Epidermal melanocyte (primary cell): ENCODE measurements around the gene ABCA4.
"Not testable (repeated sequence)": the region's sequence is repeated elsewhere in the genome, so short reads cannot be mapped to it uniquely, and the experiment has no call there.

ENCODE experiments used
- DNase-seq: peaks from one replicate; pipeline ENCODE4 v3.0.0; 2011; ENCODE audit warnings: low spot score; ENCODE audit not compliant: insufficient read length

Gene ABCA4

DNA sequence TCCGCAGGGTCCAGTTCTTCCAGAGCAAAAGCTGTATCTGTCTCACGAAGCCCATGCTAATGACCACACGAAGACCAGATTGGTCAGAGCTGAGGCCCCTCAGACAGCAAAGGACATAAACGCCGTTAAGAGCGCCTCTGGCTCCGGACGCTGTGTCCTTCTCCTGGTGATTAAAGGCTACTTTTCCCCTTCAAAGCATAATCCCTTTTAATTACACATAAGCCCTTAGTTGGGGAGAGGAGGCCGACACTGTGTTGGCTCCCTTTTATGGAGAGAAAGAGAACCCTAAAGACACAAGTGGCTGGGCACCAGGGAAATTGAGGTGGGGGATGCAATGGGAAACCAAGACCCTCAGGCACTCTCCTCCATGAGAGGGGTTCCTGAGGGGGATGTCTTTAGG lies at the start of gene ABCA4:
Gene ABCA4 (minus strand): TSS at position 158 of the 400 bp plus-strand sequence. CDS start 103 bp downstream, at position 55.
- DNase-seq: no peak

DNA sequence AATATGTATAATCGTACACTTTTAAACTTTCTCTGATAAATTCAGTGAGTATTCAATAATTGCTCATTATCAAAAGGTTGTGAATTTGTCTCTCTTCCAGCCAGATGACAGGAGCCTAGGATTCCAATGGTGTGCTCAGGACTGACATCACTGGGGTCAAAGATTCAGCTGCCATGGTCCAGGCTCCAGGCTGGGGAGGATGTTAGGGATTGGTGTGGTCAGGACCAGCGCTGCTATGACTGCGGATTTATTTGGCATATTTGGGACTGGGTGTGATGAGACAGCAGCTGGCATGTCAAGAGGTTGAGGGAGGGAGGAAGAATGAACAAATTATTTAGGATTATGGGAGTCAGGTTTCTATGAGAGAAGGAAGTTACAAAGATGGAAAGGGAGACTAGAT lies 48.2 kb upstream of the ABCA4 start:
- DNase-seq: no peak

DNA sequence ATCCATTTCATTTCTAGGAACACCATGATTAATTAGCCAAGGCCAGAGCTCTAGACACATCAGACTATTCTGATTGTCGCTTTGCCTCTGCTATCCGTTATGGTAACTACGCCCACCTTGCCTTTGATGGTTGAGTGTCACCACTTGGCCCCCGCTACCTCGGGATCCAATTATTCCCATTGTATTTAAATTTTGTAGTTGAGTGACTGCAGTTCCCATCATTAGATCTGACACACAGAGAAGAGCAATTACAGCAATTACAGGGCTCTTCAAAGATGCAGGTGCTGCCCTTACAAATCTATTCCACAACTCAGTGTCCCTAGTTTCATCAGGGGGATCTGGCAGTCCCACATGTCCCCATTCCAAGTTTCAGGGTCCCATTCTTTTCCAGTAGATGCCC lies 44.9 kb upstream of the ABCA4 start:
- DNase-seq: no peak

DNA sequence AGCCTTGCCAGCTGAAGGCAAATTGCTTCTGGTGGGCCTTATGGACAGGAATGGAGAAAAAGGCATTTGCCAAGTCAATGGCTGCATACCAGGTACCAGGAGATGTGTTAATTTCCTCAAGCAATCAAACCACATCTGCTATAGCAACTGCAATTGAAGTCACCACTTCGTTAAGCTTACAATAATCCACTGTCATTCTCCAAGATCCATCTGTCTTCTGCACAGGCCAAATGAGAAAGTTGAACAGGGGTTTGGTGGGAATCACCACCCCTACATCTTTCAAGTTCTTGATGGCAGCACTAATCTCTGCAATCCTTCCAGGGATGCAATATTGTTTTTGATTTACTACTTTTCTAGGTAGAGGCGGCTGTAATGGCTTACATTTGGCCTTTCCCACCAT lies 43.9 kb upstream of the ABCA4 start:
- DNase-seq: not testable (repeated sequence)

DNA sequence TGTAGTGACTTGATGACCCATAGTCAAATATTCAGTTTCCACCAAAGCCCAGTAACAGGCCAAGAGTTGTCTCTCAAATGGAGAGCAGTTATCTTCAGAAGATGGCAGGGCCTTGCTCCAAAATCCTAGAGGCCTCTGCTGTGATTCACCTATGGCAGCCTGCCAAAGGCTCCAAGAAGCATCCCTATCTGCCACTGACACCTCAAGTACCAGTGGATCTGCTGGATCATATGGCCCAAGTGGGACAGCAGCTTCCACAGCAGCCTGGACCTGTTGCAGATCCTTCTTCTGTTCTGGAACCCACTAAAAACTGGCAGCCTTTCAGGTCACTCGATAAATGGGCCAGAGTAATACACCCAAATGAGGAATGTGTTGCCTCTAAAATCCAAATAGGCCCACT lies 43.2 kb upstream of the ABCA4 start:
- DNase-seq: not testable (repeated sequence)

DNA sequence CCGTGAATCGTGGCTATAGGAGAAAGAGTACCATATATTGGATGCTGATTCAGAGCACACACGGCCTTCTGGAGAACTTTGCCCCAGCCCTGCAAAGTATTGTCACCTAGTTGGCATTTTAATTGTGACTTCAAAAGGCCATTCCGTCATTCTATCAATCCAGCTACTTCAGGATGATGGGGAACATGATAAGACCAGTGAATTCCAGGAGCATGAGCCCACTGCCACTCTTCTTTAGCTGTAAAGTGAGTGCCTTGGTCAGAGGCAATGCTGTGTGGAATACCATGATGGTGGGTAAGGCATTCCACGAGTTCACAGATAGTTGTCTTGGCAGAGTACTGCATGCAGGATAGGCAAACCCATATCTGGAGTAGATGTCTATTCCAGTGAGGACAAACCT lies 42.3 kb upstream of the ABCA4 start:
- DNase-seq: not testable (repeated sequence)

DNA sequence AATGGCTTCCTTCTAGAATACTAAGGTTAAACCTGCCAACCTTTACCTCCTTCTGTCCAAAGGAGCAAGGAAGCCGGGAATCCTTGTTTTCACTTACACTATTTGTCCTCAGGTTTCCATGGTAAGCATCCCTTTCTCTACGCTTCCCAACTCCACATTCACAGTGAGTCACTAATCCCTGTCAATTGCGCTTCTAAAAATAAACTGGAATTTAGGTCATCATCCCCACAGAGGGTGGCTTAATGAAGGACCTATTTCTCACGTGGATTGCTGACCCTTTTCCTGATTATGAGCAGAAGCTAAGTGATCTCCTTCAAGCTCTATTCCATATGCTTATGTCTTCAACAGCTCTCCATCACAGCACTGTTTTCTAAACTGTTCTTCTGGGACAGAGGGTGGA lies 39.9 kb upstream of the ABCA4 start:
- no peak for DNase-seq

DNA sequence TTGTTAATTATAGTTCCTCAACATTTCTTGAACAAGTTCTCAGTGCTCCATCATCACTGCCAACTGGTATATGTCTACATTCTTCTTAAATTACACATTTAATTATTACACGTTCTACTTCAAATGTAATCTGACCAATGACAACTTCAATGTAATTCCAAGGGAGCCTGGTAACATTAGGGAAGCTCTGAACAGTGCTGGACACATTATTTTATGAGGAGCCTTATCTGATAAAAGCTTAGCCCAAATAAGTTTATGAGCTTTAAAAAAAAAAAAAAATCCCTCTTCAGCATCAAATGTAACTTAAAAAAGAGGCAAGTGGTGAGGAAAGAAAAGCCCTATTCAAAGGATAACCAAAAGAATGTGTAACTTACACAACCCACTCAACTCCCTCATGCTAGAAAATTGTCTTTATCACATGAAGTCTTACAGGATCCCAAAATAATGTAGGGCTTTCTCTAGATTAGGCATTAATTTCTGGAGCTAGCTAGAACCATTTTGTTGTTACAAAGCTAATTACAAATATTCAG lies 35.2 kb upstream of the ABCA4 start:
- DNase-seq: no peak

DNA sequence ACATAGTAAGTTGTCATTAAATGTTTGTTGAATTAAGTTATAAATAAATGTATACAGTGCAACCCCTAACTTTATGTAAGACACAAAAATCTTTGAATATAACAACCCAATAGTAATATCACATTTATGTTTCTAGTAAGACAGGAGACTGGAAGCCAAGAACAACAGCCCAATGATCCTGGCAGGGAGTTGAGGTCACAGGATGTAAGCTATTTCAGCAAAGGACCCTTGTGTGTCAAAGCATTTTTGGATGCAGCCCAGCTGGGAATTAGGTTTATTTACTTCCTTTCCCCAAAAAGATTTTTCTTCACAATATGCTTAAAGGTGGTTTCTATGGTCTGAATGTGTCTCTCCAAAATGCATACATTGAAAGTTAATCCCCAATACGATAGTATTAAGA lies 34.0 kb upstream of the ABCA4 start:
- no peak for DNase-seq

DNA sequence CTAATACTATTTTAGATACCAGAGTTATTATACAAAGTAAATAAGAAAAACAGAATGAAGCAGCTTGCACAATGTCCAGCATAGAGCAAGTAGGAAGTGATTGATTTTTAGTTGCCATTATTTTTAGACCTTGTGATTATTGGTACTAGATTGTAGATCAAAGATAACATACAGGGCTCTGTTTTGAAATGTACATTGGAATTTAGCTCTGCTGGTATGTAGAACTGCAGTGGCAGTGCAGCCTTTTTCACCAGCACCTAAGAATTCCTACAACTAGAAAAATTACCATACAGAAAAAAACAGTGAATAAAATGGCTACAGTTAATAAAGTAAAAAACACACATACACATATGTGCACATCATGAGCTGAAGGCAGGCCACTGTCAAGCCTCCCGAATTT lies 32.2 kb upstream of the ABCA4 start:
- DNase-seq: no peak

DNA sequence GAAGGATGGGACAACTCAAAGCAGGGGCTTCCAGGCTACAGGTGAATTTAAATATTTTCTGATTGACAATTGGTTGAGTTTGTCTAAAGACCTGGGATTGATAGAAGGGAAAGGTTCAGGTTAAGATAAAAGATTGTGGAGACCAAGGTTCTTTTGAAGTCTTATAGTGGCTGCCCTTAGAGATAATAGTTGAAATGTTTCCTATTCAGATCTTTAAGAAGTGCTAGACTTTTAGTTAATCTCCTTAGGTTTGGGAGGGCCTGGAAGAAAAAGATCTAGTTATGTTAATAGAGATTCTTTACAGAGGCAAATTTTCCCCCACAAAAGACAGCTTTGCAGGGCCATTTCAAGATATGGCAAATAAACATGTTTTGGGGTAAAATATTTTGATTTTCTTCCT lies 28.2 kb upstream of the ABCA4 start:
- not testable (repeated sequence) for DNase-seq

DNA sequence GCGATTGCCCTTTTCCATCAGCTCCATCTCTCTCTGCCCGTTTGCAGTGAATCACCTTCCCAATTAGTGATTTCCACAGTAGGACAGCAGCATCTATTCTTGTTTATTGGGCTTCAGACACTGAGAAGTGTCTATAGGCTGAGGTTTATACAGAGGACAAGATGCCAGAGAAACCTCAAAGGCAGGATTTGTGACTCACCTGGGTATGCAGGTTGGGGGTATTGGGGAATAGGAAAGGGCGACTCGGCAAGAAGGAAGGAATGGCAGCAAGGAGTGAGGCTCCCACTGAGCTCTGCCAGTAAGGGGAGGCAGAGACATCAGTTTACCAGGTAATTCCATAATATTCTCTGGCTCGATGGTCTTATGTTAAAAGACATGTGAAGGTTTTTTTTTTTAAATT lies 25.3 kb upstream of the ABCA4 start:
- DNase-seq: no peak

DNA sequence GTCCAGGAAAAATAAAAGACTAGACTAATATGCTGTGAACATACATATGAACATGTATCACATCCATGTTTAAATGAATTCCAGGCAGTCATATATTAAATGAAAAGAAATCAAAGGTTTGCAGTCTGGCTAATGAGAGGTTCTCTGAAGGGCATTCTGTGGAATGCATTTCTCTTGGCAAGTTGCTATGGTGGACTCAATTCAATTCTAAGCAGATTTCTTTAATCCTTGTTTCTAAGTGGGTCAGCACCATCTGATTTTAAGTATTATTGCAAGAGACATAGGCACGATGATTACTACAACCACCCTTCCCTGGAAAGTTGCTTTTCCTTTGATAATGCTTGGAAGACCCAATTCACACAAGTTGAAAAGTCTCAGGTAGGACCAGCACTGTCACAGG lies 23.9 kb upstream of the ABCA4 start:
- no peak for DNase-seq

DNA sequence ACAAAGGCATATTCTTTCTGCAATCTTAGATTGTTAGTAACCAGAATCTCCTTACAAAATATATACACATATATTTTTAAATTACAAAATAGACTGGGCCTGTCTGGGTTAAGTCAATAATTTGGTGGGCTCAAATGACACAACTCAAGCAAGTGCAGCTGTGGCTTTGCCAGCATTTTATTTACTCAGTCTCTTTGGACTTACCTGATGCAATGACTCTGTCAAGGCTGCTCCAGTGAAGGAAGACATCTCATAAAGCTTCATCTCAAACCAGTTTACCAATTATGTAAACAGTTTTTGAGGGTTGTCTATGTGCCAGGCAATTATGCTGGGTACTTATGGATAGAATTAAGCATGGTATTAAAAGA lies 22.8 kb upstream of the ABCA4 start:
- no peak for DNase-seq

DNA sequence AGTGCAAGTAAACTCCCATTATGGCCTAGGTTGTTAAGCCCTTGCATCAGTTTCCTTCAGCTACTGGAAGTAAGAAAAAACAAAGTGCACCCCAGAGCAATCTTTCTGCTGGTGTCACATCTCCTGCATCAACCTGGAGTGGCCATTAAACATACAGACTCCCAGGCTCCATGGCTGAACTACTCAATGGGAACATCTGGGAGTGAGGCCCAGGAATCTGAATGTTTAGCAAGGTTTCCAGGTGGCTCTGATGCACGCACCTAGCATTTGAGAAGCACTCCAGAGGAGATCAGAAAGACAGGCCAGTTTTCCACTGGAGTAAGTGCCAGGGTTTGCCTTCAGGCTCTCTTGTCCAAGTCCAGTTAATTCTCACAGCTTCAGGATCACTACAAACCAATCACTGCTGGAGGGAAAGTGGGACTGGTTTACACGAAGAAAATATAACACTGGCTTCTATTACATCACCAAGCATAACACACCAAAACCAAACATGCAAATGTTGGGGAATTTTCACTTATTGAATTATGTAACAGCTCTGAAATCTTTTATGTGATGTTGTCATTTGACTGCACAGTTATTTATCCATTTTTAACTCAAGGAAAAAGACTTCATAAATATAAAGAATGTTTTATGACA lies 22.3 kb upstream of the ABCA4 start:
- no peak for DNase-seq

DNA sequence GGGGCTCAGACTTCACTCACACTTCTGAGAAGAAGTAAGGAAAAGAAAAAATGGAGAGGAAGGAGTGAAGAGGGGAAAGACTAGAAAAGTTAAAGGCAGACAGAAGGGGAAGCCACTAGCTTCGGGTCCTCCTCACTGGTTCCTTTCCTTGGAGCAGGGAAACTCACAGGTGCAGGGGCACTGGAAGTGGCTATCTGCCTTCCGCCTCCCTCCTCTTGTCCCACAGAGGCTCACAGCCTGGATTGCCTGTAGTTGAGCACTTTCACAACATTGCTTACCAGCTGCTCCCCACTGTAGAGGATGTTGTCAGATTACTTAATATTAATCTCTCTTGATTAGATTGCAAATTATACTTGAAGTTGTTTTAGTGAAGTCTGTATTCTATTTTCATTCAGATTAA lies 21.6 kb upstream of the ABCA4 start:
- DNase-seq: no peak

DNA sequence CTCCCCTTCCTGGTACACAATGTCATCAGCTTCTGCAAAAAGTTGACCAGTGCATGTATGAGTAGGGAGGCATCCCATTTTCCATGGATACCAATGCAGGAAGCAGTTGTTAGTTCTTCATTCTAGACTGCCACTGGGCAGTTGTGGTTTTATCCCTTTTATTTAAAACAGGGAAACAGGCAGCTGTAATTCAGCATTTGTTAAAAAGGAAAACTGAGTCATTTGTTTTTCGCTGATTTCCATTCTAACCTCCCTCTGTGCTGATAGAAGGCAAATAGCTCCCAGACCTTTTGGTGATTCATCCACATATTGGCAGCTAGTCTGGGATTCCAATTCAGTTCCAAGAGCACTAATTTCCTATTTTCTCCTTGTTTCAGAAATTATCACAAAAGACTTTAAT lies 21.1 kb upstream of the ABCA4 start:
- no peak for DNase-seq

DNA sequence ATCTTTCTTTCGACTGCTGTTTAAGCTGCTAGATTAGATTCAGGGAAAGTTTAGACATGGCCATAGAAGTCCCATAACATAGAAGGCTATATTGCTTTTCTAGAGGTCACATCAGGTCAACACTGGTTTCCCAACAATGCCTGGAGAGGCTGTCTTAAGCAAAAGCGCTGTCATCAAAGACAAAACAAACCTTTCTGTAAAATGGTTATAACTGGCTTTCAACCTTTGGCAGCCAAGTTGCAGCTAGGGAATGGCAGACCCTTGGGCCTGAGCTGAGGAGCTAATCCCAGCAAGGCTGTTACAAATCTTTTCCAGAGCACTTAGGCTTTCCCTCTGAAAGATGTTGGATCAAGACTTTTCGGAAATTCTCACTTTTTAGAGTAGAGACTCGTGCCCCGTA lies 11.2 kb upstream of the ABCA4 start:
- no peak for DNase-seq

DNA sequence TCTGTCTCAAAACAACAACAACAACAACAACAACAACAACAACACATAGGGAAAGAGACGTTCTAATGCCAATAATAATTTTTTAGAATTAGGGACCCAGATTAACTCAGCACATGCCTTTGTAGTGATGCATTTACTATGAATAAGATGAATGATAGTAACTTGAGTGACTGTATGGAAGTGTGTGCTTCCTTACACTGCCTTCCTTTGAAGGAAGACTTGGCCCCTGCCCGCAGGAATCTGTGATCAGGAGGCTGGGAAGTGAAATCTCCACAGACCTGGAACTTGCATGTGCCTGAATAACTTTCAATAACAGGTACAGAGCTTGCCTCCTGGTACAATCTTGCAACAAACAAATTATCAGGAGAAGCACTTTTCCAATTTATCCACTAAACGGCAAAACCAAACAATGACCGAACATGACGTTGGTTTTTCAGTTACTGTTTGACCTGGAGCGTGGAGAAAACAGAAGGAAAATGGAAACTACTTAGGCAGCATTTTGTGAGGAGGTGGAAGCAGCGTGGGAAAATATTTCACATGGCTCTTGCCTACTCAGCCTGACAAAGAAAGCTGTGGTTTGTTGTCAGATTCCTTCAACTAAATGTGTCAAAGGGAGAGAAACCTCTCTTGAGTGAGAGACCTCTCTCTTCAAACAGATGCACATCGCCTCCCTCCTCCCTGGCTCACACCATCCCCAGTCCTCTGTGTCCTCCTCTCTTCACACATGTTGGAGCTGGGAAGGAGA lies 10.1 kb upstream of the ABCA4 start:
- DNase-seq: no peak

DNA sequence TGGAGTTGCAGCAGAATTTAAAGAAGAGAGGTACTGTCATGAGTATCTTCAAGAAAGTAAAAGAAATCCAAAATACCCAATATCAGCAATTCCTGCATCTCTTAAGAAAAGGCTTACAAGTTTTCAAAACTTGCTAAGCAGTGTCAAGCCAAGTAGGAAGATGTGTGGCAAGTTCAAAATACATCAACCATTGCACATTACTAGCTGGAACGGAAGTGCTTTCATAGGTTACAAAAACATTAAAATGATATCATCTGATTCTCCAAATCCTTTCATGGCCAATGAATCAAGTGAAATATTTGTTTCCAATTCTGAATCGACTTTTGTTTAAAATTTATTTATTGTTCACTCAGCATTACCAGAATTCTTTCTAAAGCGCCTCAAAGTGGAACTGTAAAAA lies 5.7 kb upstream of the ABCA4 start:
- DNase-seq: no peak

DNA sequence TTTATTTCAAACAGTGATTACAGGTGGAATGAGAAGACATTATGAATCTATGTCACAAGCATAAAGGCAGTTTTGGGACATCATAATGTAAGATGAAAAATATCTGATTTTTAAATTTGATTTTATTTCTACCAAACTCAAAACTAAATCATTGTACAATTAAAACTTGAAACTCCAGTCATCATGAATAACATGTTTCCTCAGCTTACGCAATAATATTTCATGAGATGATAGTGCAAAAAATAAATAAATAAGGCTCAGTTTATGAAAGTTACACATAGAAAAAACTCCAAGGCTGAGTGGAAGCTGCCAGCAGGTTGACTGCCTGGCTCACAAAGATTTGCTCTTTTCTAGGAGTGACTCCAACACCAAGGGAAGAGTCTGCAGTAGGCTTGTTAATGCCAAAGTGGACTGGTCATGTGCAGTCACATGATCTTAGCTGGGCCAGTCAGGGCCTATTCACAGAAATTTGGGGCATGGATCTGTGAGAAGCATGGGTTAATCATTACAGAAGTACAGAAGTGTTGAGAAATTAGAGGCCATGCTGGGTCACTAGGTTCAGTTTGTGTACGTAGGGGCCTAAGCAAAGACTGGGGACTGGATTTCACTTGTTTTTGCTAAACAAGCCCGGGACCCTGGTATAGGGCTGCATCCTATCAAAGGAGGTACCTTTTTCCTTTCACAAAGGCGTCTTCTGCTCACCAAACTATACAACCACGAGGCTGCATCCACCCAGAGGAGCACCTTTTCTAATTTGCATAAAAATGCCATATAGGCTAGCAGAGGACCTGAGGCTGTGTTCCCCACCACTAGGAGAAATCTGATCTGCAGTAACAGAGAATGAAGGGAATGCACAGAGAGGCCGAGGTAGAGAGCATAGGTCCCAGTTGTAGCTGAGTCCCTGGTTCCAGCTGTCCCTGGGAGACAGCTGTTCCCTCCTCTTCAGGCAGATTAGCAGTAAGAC lies 4.9 kb upstream of the ABCA4 start:
- DNase-seq: no peak

DNA sequence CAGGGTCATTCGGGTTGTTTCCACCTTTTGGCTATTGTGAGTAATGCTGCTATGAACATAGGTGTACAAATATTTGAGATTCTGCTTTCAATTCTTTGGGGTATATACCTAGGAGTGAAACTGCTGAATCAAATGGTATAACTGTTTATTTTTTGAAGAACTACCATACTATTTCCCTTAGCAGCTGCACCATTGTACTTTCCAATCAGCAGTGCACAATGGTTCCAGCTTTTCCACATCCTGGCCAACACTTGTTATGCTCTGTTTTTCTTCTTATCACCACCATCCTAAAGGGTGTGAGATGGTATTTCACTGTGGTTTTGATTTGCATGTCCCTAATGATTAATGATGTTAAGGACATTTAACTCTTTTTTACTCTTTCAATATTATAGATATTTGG lies 3.6 kb upstream of the ABCA4 start:
- DNase-seq: no peak
